Tibial artery (tissue), 4 donors: ENCODE results near the gene ATP8B1.

Source experiments
- DNase-seq, 2 donors: peaks; one replicate each; pipeline ENCODE4 v3.0.0-alpha.2; 2019
- H3K27ac ChIP-seq, 2 donors: fragments of 200-600 bp; sonication (generic) in 1 of 2; 1 replicate in 1 of 2; 2 replicates in 1 of 2; pipeline ENCODE4 v1.5.1; 2018 to 2019; ENCODE audit warnings: mild to moderate bottlenecking in 1 of 2
- H3K27me3 ChIP-seq, 2 donors: fragments of 200-600 bp; sonication (generic) in 1 of 2; one replicate each; pipeline versions ENCODE4 v1.5.1 to v1.6.0; 2016 to 2019
- H3K36me3 ChIP-seq, 3 donors: fragments of 200-600 bp; sonication (generic) in 2 of 3; one replicate each; pipeline ENCODE4 v1.5.1; 2016 to 2019; ENCODE audit warnings: mild to moderate bottlenecking in 2 of 3
- H3K4me1 ChIP-seq, 4 donors: fragments of 200-600 bp; sonication (generic) in 2 of 4; 1 replicate in 3 of 4; 2 replicates in 1 of 4; pipeline ENCODE4 v1.5.1; 2016 to 2019
- H3K4me3 ChIP-seq, 2 donors: fragments of 200-600 bp; sonication (generic) in 1 of 2; 1 replicate in 1 of 2; 2 replicates in 1 of 2; pipeline ENCODE4 v1.5.1; 2018 to 2019; ENCODE audit warnings: mild to moderate bottlenecking in 2 of 2
- H3K9me3 ChIP-seq, 3 donors: fragments of 200-600 bp; sonication (generic) in 1 of 3; one replicate each; pipeline ENCODE4 v1.5.1; 2016 to 2019
- intact Hi-C: fragments of 100-400 bp; cut with DNase I; formaldehyde crosslinking; loops from one replicate; pipeline ENCODE4 v1.15.0; 2023; ENCODE audit warnings: low total_unique reads
- TF ChIP-seq, protein P1 (sequence below), 2 experiments: fragments of 200-600 bp in 1 of 2; fragments of 450-650 bp in 1 of 2; IDR thresholded peaks; one replicate each; pipeline ENCODE4 v1.5.1; 2017 to 2019; ENCODE audit warnings: antibody characterized with exemption in 2 of 2, mild to moderate bottlenecking in 1 of 2, moderate library complexity in 1 of 2

The ATP8B1 gene

DNA sequence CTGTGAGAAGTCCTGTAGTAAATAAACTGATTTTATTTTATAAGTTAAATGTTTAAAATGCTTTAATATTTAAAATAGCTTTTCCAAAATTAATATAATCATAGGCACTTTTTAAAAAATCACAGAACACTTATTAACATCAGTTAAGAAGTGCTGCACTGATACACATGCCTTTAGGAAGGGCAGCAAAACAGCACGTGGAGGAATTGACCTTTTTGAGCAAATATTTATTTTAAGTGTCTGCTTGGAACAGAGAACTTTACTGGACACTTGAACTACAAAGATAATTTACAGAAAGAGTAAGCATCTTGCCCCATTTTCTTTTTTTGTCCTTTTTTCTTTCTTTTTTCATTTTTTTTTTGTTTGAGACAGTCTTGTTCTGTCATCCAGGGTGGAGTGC, 93.8 kb downstream of the ATP8B1 start:
- H3K9me3 ChIP-seq: no peaks in the 10 kb centered on the region
- peaks cover 0 to 3% (median 0%) of the 10 kb centered on the region in 3 donors for H3K36me3 ChIP-seq
- TF ChIP-seq, protein P1, sequence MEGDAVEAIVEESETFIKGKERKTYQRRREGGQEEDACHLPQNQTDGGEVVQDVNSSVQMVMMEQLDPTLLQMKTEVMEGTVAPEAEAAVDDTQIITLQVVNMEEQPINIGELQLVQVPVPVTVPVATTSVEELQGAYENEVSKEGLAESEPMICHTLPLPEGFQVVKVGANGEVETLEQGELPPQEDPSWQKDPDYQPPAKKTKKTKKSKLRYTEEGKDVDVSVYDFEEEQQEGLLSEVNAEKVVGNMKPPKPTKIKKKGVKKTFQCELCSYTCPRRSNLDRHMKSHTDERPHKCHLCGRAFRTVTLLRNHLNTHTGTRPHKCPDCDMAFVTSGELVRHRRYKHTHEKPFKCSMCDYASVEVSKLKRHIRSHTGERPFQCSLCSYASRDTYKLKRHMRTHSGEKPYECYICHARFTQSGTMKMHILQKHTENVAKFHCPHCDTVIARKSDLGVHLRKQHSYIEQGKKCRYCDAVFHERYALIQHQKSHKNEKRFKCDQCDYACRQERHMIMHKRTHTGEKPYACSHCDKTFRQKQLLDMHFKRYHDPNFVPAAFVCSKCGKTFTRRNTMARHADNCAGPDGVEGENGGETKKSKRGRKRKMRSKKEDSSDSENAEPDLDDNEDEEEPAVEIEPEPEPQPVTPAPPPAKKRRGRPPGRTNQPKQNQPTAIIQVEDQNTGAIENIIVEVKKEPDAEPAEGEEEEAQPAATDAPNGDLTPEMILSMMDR (IDR thresholded peaks at IDR 0.05): no peak
- H3K27me3 ChIP-seq: no peaks in the 10 kb centered on the region
- DNase-seq: no peak
- intact Hi-C loops: no loop called here
- peak overlapping the region in 1 of 2 donors; percentile 26 for H3K27ac ChIP-seq
- H3K4me1 ChIP-seq: peaks cover 0 to 50% (median 20%) of the 10 kb centered on the region in 4 donors
- no peak overlapping the region for H3K4me3 ChIP-seq

DNA sequence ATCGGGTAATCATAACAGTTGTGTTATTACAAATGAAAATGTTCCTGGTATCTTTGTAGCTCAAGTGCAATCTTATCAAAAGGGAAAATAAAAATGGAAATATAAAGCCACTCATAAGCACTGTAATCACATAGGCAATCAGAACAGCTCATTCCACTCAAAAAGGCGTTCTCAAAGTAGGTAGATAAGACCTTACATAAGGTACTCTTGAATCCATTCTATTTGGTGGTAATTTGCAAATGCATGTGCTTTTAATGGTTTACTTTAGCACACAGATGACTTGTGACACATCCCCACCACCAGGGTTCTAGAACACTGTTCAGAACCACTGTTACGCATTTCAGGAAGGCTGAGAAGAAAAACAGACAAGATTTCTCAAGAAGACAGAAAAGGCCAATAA, 94.8 kb downstream of the ATP8B1 start:
- H3K36me3 ChIP-seq: peaks cover 0 to 3% (median 0%) of the 10 kb centered on the region in 3 donors
- no peaks in the 10 kb centered on the region for H3K27me3 ChIP-seq
- DNase-seq: no peak
- intact Hi-C loops: no loop called here
- no peaks in the 10 kb centered on the region for H3K9me3 ChIP-seq
- H3K4me1 ChIP-seq: peaks cover 0 to 48% (median 17%) of the 10 kb centered on the region in 4 donors
- H3K27ac ChIP-seq: peak overlapping the region; percentile 13 to 26
- TF ChIP-seq, protein P1 (IDR thresholded peaks at IDR 0.05): no peak
- no peak overlapping the region for H3K4me3 ChIP-seq

DNA sequence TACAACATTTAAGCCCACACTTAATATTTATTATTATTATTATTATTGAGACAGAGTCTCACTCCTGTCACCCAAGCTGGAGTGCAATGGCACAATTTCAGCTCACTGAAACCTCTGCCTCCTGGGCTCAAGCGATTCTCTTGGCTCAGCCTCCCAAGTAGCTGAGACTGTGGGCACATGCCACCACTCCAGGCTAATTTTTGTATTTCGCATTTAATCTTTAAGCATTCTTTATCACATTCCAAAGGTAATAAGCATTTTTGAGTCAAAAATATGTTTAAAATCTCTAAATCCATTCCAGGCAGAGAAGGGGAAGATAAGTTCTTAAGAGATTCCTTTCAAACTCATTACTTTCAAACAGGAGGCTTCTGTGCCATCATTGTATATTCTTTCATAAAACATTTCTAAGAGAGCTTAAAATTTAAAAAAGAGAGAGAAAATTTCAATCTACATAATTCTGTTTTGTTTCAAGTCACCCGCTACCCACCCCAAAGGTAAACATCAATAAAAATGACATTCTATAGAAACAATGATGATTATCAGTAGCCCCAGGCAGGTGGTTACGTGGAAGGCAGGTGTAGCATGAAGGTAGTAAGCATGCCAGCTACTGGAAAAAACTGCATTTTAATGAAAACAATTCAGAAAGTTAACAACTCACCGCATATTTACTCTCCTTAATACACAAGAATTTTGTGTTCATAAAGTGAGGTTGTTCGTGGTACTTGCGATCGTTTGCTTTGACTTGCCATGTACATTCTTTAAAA, 97.1 kb downstream of the ATP8B1 start:
- H3K27me3 ChIP-seq: no peaks in the 10 kb centered on the region
- H3K9me3 ChIP-seq: no peaks in the 10 kb centered on the region
- H3K4me1 ChIP-seq: peaks cover 0 to 26% (median 1%) of the 10 kb centered on the region in 4 donors
- H3K27ac ChIP-seq: no peak overlapping the region
- peaks cover 0 to 25% (median 16%) of the 10 kb centered on the region in 3 donors for H3K36me3 ChIP-seq
- TF ChIP-seq, protein P1 (IDR thresholded peaks at IDR 0.05): no peak
- H3K4me3 ChIP-seq: no peak overlapping the region
- no peak for DNase-seq
- intact Hi-C loops: no loop called here

DNA sequence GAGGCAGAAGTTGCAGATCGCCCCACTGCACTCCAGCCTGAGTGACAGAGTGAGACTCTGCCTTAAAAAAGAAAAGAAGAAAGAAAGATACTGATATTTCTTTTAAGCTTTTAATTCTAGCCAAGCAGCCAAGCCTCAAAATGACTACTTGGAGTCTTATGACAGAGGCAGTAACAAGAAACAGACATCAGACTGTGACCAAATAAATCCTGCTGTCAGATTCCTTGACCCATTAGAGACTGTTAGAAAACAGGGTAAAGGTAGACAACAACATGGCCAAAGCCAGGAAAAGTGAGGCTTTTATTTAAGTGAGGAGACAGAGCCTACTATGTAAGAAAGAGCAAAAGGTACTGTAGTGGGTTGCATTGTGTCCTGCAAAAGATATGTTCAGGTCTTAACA, 98.1 kb downstream of the ATP8B1 start:
- no peak for DNase-seq
- no peak overlapping the region for H3K4me3 ChIP-seq
- intact Hi-C loops: no loop called here
- no peaks in the 10 kb centered on the region for H3K9me3 ChIP-seq
- TF ChIP-seq, protein P1 (IDR thresholded peaks at IDR 0.05): no peak
- H3K4me1 ChIP-seq: peaks cover 0 to 18% (median 1%) of the 10 kb centered on the region in 4 donors
- peaks cover 6 to 27% (median 21%) of the 10 kb centered on the region in 3 donors for H3K36me3 ChIP-seq
- no peaks in the 10 kb centered on the region for H3K27me3 ChIP-seq
- H3K27ac ChIP-seq: no peak overlapping the region

DNA sequence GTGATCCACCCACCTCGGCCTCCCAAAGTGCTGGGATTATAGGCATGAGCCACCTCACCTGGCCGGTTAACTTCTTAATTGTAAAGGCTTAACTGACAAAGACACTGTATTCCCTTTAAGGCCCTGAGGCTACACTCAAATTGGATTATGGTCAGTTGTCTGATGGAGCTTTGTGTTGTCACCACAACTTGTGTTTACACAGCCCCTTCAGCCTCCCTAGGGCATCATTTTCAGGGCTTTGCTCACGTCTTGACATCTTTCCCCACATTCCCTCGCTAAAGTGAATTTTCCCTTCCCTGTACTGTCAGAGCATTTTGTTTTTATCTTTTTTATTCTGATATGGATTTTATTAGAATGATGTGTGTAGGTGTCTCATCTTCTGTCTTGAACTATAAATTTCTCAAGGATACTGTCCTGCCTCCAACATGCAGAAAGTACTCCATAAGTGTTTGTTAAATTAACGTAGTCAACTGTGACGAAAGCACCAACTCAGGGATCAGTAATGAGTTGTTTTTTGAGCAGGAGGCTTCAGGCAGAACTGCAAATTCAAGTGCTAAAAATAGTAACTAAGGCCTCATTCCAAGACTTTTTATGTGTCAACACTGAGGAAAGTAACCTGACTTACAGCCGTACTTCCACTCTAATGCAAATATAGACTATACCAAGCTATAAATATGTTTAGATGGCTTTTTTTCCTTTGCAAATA, 104.4 kb downstream of the ATP8B1 start:
- Histone ChIP-seq H3K9me3 (no peaks in the 10 kb centered on the region), H3K27ac (peak overlapping the region; percentile 65 to 71), H3K4me3 (no peak overlapping the region), H3K4me1 (peaks cover 0 to 30% (median 14%) of the 10 kb centered on the region in 4 donors), H3K27me3 (no peaks in the 10 kb centered on the region), H3K36me3 (peaks cover 29 to 53% (median 52%) of the 10 kb centered on the region in 3 donors)
- TF ChIP-seq, protein P1 (IDR thresholded peaks at IDR 0.05): no peak
- intact Hi-C loops: no loop called here
- no peak for DNase-seq
